Measurements from ENCODE around the gene BLID. TPM values are rescaled to one million over a fixed set of nuclear protein-coding genes. Genes with fewer than 3 reads are reported as not detected.

BLID gene
- total and polyA plus RNA-seq, 2 experiments from 2014 or later: not detected

GRCh38 chr11:122093731-122094275 is 22.2 kb downstream of the BLID start (continued):
- TF ChIP-seq, protein P1, sequence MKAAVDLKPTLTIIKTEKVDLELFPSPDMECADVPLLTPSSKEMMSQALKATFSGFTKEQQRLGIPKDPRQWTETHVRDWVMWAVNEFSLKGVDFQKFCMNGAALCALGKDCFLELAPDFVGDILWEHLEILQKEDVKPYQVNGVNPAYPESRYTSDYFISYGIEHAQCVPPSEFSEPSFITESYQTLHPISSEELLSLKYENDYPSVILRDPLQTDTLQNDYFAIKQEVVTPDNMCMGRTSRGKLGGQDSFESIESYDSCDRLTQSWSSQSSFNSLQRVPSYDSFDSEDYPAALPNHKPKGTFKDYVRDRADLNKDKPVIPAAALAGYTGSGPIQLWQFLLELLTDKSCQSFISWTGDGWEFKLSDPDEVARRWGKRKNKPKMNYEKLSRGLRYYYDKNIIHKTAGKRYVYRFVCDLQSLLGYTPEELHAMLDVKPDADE (IDR thresholded peaks at IDR 0.05): no peak
- TF ChIP-seq CTCF (conservative IDR thresholded peaks at IDR 0.05; ENCODE audit: low read depth in 2 of 2) (no peak), ZNF331 (CRISPR knock-in tag; IDR thresholded peaks at IDR 0.05; ENCODE audit: low read depth) (no peak), JUNB (IDR thresholded peaks at IDR 0.05; ENCODE audit: unreplicated experiment) (no peak)

- no peaks in the 10 kb centered on the region for H3K36me3 Mint-ChIP-seq (ENCODE audit: low read depth)
- Histone ChIP-seq H4K20me1 (replicated peaks; ENCODE audit: insufficient read depth) (no peaks in the 10 kb centered on the region), H3K27me3 (ENCODE audit: insufficient read depth) (no peaks in the 10 kb centered on the region), H3F3A (replicated peaks; ENCODE audit: low read depth) (no peaks in the 10 kb centered on the region), H2AFZ (no peak overlapping the region), H3K9me2 (ENCODE audit: insufficient read depth) (no peaks in the 10 kb centered on the region), H3K79me2 (replicated peaks; ENCODE audit: insufficient read depth) (no peaks in the 10 kb centered on the region; the same call in 1 of the 2 replicates), H3K4me2 (no peak overlapping the region), H3K4me1 (ENCODE audit: insufficient read depth) (peaks cover 3% of the 10 kb centered on the region; the same call in 1 of the 2 replicates), H3K27ac (ENCODE audit: low read depth) (no peak overlapping the region), H3K4me3 (no peak overlapping the region), H3K36me3 (ENCODE audit: insufficient read depth) (no peaks in the 10 kb centered on the region)
- H3K27ac Mint-ChIP-seq: no peak overlapping the region
- no peak for ATAC-seq
- no peak overlapping the region for H3K4me3 Mint-ChIP-seq
- DNase-seq (ENCODE audit: low spot score): no peak
- no peaks in the 10 kb centered on the region for H3K27me3 Mint-ChIP-seq (ENCODE audit: insufficient read depth, low read depth, poor library complexity)
- H3K4me1 Mint-ChIP-seq: peaks cover 19% of the 10 kb centered on the region; the same call in 2 of the 3 replicates
- no peaks in the 10 kb centered on the region for H3K9me3 Mint-ChIP-seq
- no peak for TF ChIP-seq JUNB (IDR thresholded peaks at IDR 0.05; ENCODE audit: unreplicated experiment)
- no peak for TF ChIP-seq NANOG (IDR thresholded peaks at IDR 0.05; ENCODE audit: borderline replicate concordance)
Measured at GRCh38 chr11:122091835-122092234, 24.2 kb downstream of the BLID start.

- no peaks in the 10 kb centered on the region for H4K20me1 ChIP-seq (replicated peaks; ENCODE audit: insufficient read depth)
- no peaks in the 10 kb centered on the region for H3F3A ChIP-seq (replicated peaks; ENCODE audit: low read depth)
- H3K9me3 Mint-ChIP-seq: no peaks in the 10 kb centered on the region
- no peaks in the 10 kb centered on the region for H3K36me3 Mint-ChIP-seq (ENCODE audit: low read depth)
- no peak overlapping the region for H3K4me3 ChIP-seq
- H3K79me2 ChIP-seq (replicated peaks; ENCODE audit: insufficient read depth): no peaks in the 10 kb centered on the region; the same call in 1 of the 2 replicates
- no peaks in the 10 kb centered on the region for H3K27me3 ChIP-seq (ENCODE audit: insufficient read depth)
- H3K27ac Mint-ChIP-seq: no peak overlapping the region
- no peak overlapping the region for H3K4me2 ChIP-seq
- no peaks in the 10 kb centered on the region for H3K9me2 ChIP-seq (ENCODE audit: insufficient read depth)
- no peak for ATAC-seq
- H3K4me1 ChIP-seq (ENCODE audit: insufficient read depth): no peaks in the 10 kb centered on the region
- H3K4me3 Mint-ChIP-seq: no peak overlapping the region
- H3K36me3 ChIP-seq (ENCODE audit: insufficient read depth): no peaks in the 10 kb centered on the region
- no peak for DNase-seq (ENCODE audit: low spot score)
- peaks cover 2% of the 10 kb centered on the region for H3K27me3 Mint-ChIP-seq (ENCODE audit: insufficient read depth, low read depth, poor library complexity)
- H3K4me1 Mint-ChIP-seq: peaks cover 7% of the 10 kb centered on the region; the same call in 2 of the 3 replicates
- H2AFZ ChIP-seq: no peak overlapping the region
- no peak overlapping the region for H3K27ac ChIP-seq (ENCODE audit: low read depth)
- TF ChIP-seq EZH2phosphoT487 (IDR thresholded peaks at IDR 0.05; ENCODE audit: unreplicated experiment) (no peak), ZNF331 (CRISPR knock-in tag; IDR thresholded peaks at IDR 0.05; ENCODE audit: low read depth) (no peak), ZNF114 (CRISPR knock-in tag; IDR thresholded peaks at IDR 0.05) (no peak), NANOG (IDR thresholded peaks at IDR 0.05; ENCODE audit: borderline replicate concordance) (no peak), CTCF (conservative IDR thresholded peaks at IDR 0.05; ENCODE audit: low read depth in 2 of 2) (no peak), POLR2AphosphoS5 (IDR thresholded peaks at IDR 0.05; ENCODE audit: low read depth) (no peak), CREB1 (CRISPR knock-in tag; IDR thresholded peaks at IDR 0.05; ENCODE audit: low read depth) (no peak), JUNB (IDR thresholded peaks at IDR 0.05; ENCODE audit: unreplicated experiment) (no peak)
- TF ChIP-seq, protein P2, sequence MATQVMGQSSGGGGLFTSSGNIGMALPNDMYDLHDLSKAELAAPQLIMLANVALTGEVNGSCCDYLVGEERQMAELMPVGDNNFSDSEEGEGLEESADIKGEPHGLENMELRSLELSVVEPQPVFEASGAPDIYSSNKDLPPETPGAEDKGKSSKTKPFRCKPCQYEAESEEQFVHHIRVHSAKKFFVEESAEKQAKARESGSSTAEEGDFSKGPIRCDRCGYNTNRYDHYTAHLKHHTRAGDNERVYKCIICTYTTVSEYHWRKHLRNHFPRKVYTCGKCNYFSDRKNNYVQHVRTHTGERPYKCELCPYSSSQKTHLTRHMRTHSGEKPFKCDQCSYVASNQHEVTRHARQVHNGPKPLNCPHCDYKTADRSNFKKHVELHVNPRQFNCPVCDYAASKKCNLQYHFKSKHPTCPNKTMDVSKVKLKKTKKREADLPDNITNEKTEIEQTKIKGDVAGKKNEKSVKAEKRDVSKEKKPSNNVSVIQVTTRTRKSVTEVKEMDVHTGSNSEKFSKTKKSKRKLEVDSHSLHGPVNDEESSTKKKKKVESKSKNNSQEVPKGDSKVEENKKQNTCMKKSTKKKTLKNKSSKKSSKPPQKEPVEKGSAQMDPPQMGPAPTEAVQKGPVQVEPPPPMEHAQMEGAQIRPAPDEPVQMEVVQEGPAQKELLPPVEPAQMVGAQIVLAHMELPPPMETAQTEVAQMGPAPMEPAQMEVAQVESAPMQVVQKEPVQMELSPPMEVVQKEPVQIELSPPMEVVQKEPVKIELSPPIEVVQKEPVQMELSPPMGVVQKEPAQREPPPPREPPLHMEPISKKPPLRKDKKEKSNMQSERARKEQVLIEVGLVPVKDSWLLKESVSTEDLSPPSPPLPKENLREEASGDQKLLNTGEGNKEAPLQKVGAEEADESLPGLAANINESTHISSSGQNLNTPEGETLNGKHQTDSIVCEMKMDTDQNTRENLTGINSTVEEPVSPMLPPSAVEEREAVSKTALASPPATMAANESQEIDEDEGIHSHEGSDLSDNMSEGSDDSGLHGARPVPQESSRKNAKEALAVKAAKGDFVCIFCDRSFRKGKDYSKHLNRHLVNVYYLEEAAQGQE (IDR thresholded peaks at IDR 0.05; ENCODE audit: unreplicated experiment): no peak
Measured at GRCh38 chr11:122089111-122089510, 26.9 kb downstream of the BLID start.

Measured in GM23338 (cell line).